Right cardiac atrium (tissue), 5 donors: ENCODE data around the gene EFCAB6. TPM values are rescaled to one million over a fixed set of nuclear protein-coding genes. Genes with fewer than 3 reads are reported as not detected.

Experiments
- ATAC-seq, 2 donors: fragments of 200-7000 bp; cut with Tn5 transposase; one replicate each; pipeline versions ENCODE4 v1.8.0 to v1.9.1; 2020; ENCODE audit warnings: moderate library complexity in 2 of 2, mild to moderate bottlenecking in 1 of 2
- DNase-seq, 3 donors: peaks; one replicate each; pipeline ENCODE4 v3.0.0-alpha.2; 2020
- H3K27ac ChIP-seq: one replicate; pipeline ENCODE4 v1.5.1; 2013; ENCODE audit warnings: mild to moderate bottlenecking, low read length, control low read depth, moderate library complexity
- H3K27me3 ChIP-seq: one replicate; pipeline ENCODE4 v1.6.1; 2013; ENCODE audit not compliant: control insufficient read depth, insufficient read depth
- H3K4me1 ChIP-seq: one replicate; pipeline ENCODE4 v1.6.1; 2013; ENCODE audit warnings: low read length; ENCODE audit not compliant: control insufficient read depth, insufficient read depth
- H3K4me3 ChIP-seq: one replicate; pipeline ENCODE4 v1.5.1; 2013; ENCODE audit warnings: low read length, control low read depth
- H3K9me3 ChIP-seq: one replicate; pipeline ENCODE4 v1.6.1; 2013; ENCODE audit warnings: low read length; ENCODE audit not compliant: control insufficient read depth
- WGBS: extraction: QIAGEN DNeasy Blood & Tissue Kit; methylation state at CpG from one replicate; pipeline ENCODE4 v1.1.7; 2013; 5-methylcytosine and 5-hydroxymethylcytosine counted together
- intact Hi-C, 4 donors: fragments of 100-400 bp; cut with DNase I; formaldehyde crosslinking; loops; one replicate each; pipeline versions ENCODE4 v1.11.0 to v1.14.0; 2022 to 2023
- polyA plus RNA-seq: library from polyadenylated mRNA; stranded (reverse); fragments of 200-250 nt; gene quantifications from one replicate; pipeline ENCODE4 v1.2.3, GENCODE V29; 2013
- total RNA-seq, 4 donors: library from RNA; stranded (reverse); fragmentation: NEBNext Ultra II Directional; extraction: Animal tissue kit (Norgen Biotek cat#: 25700); gene quantifications; one replicate each; pipeline ENCODE4 v1.2.1, GENCODE V29; 2021
- donor health status: healthy with polysubstance abuse.
- donor health status: DM: no; HTN: yes; CAD: no.
- donor health status: DM: no; HTN: no; CAD: no.
- donor health status: DM: no; HTN: yes; CAD: no; lungs with severe emphysema.
- donor health status: DM: yes; HTN: yes; CAD: no.

The EFCAB6 gene
- total and polyA plus RNA-seq, 5 donors, result 0.70 to 3.4 (median 1.8) TPM

DNA sequence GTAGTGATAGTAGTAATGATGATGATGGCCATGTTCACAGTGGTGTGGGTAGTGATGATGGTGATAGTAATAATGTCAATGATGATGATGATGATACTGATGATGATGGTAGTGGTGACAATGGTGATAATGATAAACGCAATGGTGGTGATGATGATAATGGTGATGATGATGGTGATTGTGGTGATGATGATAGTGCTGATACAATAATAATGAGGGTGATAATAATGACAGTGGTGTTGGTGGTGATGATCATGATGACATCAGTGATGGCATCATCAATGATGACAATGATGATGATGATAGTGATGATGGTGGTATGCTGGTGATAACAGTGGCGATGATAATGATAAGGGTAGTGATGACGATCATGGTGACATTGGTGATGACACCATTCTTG is 308.0 kb downstream of the EFCAB6 start:
- intact Hi-C loops, result no loop called here
- ATAC-seq, result no peak
- no peaks in the 10 kb centered on the region for H3K4me1 ChIP-seq
- DNase-seq, result no peak
- 90% methylated on average over 3 of the region's 3 CpGs for WGBS
- no peaks in the 10 kb centered on the region for H3K27me3 ChIP-seq
- H3K9me3 ChIP-seq, result no peaks in the 10 kb centered on the region
- H3K4me3 ChIP-seq, result no peak overlapping the region
- H3K27ac ChIP-seq, result no peak overlapping the region

DNA sequence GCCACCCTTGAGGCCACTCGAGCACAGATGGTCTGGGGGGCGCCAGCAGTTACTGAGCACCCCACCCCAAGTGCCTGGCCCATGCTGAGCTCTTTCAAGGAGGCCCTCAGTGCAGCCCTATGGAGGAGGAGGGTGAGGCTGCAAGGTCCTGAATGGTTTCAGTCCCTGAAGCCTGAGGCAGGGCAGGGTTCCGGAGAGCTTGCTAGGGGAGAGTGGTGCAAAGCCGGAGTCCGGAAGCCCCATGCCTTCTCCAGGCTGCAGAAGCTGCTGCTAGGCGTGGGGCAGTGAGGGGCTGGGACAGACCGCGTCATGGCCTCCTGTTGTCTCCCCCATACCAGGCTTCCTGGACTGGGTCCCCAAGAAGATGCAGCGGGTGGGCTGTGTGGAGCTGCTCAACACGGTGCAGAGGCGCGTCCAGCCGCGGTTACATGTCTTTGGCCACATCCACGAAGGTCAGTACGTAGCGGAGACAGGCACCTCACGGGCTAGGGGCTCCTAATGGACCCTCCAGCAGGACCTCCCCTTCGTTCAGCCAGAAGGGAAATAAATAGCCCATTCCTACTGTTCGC is 309.7 kb downstream of the EFCAB6 start:
- no peak for ATAC-seq
- no peak overlapping the region for H3K27ac ChIP-seq

DNA sequence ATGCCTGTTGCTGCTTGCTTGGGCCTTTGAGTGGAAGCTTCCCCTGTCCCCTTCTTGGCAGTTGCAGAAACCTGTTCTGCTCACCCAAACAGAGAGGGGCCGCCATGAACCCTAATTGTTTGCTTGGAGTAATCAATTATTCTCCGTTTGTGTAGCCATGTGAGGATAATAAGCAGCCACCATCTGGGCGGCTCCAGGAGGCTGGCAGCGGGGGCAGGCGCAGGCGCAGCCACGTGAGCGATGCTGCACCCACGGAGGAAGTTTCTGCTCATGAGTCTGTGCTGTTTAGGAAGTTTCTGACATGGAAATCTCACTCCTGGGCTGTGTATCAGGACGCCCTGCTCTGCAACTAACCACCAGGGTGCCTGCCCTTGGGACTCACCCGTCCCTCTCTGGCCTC is 310.2 kb downstream of the EFCAB6 start:
- intact Hi-C loops, result no loop called here
- WGBS, result 74% methylated on average over 11 of the region's 11 CpGs
- Histone ChIP-seq H3K4me3 (no peak overlapping the region), H3K4me1 (no peaks in the 10 kb centered on the region), H3K9me3 (no peaks in the 10 kb centered on the region), H3K27ac (no peak overlapping the region), H3K27me3 (no peaks in the 10 kb centered on the region)
- ATAC-seq (no peak), DNase-seq (no peak)

More for the DNA sequence above, 309.7 kb downstream of the EFCAB6 start:
- WGBS, result 82% methylated on average over 20 of the region's 20 CpGs
- no peak overlapping the region for H3K4me3 ChIP-seq
- H3K4me1 ChIP-seq, result no peaks in the 10 kb centered on the region
- DNase-seq, result no peak
- no peaks in the 10 kb centered on the region for H3K27me3 ChIP-seq
- no peaks in the 10 kb centered on the region for H3K9me3 ChIP-seq
- intact Hi-C loops, result no loop called here

DNA sequence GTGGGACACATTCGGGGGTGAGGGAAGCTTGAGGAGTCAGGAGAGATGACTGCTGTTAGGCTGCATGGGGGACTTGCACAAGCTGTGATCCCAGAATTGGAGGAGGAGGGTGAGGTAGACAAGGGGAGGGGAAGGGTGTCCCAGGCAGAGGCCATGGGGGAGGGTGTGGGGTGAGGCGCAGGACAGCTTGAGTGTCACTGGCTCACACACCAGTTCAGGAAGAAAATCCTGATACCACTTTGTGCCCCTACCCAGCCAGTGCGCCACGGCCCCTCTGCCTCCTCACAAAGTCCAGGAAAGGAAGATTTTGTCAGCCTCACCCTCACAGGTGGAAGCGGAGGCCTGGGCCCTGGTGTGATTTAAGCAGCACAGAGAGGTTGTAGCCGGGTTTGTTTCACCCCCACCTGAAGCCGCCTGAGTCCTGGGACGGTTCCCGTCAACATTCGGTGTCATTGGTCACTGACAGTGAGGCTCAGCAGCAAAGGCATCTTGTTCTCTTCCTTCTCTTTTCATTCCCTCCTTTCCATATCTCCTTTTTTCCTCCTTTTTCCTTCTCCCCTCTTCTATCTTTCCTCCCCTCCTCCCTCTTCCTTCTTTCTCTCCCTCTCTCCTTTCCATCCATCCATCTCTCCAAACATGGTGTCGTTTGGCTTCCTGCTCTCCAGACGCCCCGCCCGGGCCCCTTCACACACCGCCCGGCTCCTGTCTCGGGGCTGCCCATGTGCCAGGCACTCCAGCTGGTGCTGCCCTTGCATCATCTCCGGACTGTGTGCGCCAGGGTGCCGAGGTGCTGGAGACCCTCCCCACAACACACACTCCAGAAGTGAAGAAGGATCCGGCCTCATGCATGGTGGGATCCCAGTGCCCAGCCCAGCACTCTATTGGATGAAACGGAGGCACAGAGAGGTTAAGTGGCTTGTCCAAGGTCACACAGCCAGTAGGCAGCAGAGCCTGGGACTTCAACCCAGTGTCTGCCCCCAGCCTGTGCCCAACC is 311.0 kb downstream of the EFCAB6 start:
- Histone ChIP-seq H3K27me3 (no peaks in the 10 kb centered on the region), H3K4me3 (no peak overlapping the region), H3K27ac (no peak overlapping the region), H3K9me3 (no peaks in the 10 kb centered on the region), H3K4me1 (no peaks in the 10 kb centered on the region)
- WGBS, result 74% methylated on average over 22 of the region's 22 CpGs
- ATAC-seq (no peak), DNase-seq (no peak)
- intact Hi-C loops, result no loop called here

DNA sequence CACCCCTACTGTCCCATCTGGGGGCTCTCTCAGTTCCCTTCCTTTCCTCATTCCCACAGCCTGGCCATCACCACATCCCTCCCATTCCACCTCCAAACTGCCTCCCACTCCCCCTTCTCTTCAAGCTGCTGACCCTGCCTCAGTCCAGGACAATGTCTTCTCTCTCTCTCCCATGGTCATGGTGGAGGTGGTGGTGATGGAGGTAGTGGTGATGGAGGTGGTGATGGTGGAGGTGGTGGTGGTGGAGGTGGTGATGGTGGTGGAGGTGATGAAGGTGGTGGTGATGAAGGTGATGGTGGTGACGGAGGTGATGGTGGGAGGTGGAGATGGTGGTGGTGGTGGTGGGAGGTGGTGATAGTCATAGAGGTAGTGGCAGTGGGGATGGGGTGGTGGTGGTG is 313.2 kb downstream of the EFCAB6 start:
- H3K27ac ChIP-seq, result no peak overlapping the region

DNA sequence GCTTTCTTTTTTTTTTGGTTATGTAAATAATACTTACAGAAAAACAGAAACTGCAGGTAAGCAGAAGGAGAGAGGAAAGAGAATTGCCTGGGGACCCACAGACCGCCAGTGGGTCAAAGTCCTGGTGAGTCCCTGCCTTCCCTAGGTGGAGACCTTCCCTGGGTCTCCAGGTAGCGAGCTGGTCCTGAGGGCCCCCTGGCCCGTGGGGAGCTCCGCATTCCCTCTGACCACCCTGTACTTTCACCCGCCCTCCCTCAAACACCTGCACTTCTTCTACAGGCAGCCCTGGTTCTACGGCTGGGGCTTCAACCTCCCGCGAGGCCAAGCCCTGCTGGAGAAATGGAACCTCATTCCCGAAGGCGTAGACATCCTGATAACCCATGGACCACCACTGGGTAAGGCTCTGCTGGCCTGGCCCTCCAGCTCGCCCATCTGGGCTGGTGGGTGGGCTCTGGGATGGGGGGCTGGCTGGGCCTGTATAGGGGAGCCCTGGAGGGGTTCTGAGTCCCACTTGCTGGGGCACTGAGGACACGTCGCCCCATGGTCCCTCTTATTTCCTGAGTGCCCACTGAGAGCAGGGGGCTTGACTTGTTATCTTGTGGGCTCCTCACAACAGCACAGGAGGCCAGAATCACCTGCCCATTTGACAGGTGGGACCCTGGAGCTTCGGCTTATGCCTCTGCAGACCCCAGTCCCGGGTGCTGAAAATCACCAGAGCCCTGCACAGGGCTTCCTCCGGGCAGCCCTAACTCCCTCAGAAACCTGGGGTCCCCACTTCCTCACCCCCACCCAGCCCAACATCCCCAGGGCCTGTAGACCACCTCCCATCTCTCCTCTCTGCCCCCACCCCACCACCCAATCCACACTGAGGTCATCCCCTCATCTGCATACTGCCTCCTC is 313.9 kb downstream of the EFCAB6 start:
- Histone ChIP-seq H3K9me3 (no peaks in the 10 kb centered on the region), H3K4me3 (no peak overlapping the region), H3K4me1 (no peaks in the 10 kb centered on the region), H3K27me3 (no peaks in the 10 kb centered on the region), H3K27ac (no peak overlapping the region)
- DNase-seq (no peak), ATAC-seq (no peak)
- WGBS, result 91% methylated on average over 16 of the region's 16 CpGs
- intact Hi-C loops, result no loop called here

More for the DNA sequence above, 313.2 kb downstream of the EFCAB6 start:
- WGBS, result 97% methylated on average over 1 of the region's 1 CpG
- intact Hi-C loops, result no loop called here
- DNase-seq, result no peak
- Histone ChIP-seq H3K4me3 (no peak overlapping the region), H3K27me3 (no peaks in the 10 kb centered on the region), H3K9me3 (no peaks in the 10 kb centered on the region), H3K4me1 (no peaks in the 10 kb centered on the region)
- ATAC-seq, result no peak

DNA sequence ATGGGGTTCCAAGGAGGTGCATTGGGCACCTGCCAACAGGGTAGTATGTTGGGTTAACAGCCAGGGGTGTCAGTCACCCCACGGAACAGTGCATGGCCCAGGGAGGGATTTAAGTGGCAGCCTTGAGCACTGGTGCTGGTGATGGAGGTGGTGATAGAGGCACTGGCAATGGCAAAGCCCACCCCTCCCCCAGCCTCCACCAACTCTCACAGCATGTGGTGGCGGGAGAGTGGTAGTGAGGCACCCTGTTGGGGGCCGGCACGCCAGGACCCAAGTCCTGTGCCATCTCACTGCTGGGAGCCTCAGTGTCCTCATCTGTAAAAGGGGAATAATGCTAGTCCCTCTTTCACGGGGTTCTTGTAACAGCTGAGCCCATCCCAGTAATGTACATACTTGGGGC is 318.8 kb downstream of the EFCAB6 start:
- Histone ChIP-seq H3K27me3 (no peaks in the 10 kb centered on the region), H3K9me3 (no peaks in the 10 kb centered on the region), H3K4me1 (no peaks in the 10 kb centered on the region), H3K4me3 (no peak overlapping the region), H3K27ac (no peak overlapping the region)
- DNase-seq, result no peak
- intact Hi-C loops, result no loop called here
- no peak for ATAC-seq
- 91% methylated on average over 5 of the region's 5 CpGs for WGBS

DNA sequence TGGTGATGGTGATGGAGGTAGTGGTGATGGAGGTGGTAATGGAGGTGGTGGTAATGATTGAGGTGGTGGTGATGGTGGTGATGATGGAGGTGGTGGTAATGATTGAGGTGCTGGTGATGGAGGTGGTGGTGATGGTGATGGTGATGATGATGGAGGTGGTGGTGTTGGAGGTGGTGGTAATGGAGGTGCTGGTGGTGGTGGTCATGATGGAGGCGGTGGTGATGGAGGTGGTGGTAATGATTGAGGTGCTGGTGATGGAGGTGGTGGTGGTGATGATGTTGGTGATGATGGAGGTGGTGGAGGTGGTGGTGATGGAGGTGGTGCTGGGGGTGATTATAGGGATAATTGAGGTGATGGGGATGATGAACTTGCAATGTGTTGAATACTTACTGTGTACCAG is 320.4 kb downstream of the EFCAB6 start:
- WGBS, result 100% methylated on average over 1 of the region's 1 CpG
- H3K27ac ChIP-seq, result no peak overlapping the region
- H3K27me3 ChIP-seq, result no peaks in the 10 kb centered on the region
- H3K4me3 ChIP-seq, result no peak overlapping the region
- H3K9me3 ChIP-seq, result no peaks in the 10 kb centered on the region
- DNase-seq (no peak), ATAC-seq (no peak)
- intact Hi-C loops, result no loop called here
- no peaks in the 10 kb centered on the region for H3K4me1 ChIP-seq

DNA sequence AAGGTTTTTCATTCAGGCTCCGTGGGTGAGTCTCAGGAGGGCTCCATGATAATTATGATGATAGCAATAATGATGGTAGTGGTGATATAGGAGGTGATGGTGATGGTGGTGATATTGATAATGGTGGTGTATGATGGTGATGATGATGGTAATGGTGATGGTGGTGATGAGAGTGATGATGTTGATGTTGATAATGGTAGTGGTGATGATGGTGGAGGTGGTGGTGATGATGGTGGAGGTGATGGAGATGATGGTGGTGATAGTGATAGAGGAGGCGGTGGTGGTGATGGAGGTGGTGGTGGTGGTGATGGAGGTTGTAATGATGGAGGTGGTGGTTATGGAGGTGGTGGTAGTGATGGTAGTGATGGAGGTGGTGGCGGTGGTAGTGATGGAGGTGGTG is 320.9 kb downstream of the EFCAB6 start:
- H3K4me1 ChIP-seq, result no peaks in the 10 kb centered on the region
- DNase-seq, result no peak
- ATAC-seq, result no peak
- H3K27me3 ChIP-seq, result no peaks in the 10 kb centered on the region
- no peak overlapping the region for H3K27ac ChIP-seq
- intact Hi-C loops, result no loop called here
- 62% methylated on average over 3 of the region's 3 CpGs for WGBS
- no peak overlapping the region for H3K4me3 ChIP-seq
- H3K9me3 ChIP-seq, result no peaks in the 10 kb centered on the region

DNA sequence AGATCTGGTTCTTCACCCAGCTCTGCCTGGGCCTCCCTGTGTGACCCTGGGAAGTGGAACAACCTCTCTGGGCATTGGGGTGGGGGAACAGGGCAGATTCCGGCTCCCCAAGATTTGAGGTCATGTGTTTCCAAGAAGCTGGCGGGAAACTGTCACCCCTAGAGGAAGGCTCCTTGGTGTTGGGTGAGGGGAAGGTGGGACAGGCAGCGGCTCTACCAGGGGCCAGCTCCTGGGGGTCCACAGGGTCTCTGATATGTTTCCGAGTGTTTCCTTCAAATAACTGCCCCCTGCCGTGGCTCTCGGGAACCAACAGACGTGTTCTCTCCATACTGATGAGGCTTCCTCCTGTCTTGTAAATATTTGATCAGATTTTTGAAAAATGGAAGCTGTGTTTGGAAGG is 321.8 kb downstream of the EFCAB6 start:
- intact Hi-C loops, result no loop called here
- ATAC-seq, result no peak
- WGBS, result 85% methylated on average over 7 of the region's 7 CpGs
- H3K4me3 ChIP-seq, result no peak overlapping the region
- no peaks in the 10 kb centered on the region for H3K27me3 ChIP-seq
- DNase-seq, result no peak
- no peaks in the 10 kb centered on the region for H3K9me3 ChIP-seq
- no peak overlapping the region for H3K27ac ChIP-seq
- H3K4me1 ChIP-seq, result no peaks in the 10 kb centered on the region

DNA sequence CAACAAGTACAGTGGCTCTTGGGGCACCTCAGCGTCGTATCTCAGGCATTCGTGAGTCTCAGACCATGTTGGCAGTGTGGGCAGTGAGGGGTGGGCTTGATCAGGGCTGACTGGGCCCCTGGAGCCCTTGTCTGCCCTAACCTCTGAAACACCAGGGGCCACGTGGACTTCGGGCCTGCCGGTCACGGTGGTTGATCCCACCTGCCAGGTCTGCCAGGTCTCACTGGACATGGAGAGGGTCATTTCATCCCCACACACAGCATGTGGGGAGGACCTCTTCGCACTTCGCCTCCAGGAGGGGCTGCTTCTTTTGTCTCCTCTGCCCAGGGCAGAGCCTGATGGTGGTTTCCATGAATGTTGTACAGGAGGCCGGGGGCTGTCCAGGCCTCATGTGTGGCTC is 323.2 kb downstream of the EFCAB6 start:
- Histone ChIP-seq H3K4me3 (no peak overlapping the region), H3K27me3 (no peaks in the 10 kb centered on the region), H3K27ac (no peak overlapping the region), H3K4me1 (no peaks in the 10 kb centered on the region), H3K9me3 (no peaks in the 10 kb centered on the region)
- intact Hi-C loops, result no loop called here
- DNase-seq (no peak), ATAC-seq (no peak)
- 63% methylated on average over 10 of the region's 10 CpGs for WGBS
